HG02981 (cell line): Measurements from ENCODE around the gene RCOR2.

ENCODE experiments used
- ATAC-seq: cut with Tn5 transposase; IDR thresholded peaks from one replicate; pipeline ENCODE4 v1.9.1; 2021; ENCODE audit warnings: mild to moderate bottlenecking, moderate library complexity; ENCODE audit not compliant: unreplicated experiment

Gene RCOR2

DNA sequence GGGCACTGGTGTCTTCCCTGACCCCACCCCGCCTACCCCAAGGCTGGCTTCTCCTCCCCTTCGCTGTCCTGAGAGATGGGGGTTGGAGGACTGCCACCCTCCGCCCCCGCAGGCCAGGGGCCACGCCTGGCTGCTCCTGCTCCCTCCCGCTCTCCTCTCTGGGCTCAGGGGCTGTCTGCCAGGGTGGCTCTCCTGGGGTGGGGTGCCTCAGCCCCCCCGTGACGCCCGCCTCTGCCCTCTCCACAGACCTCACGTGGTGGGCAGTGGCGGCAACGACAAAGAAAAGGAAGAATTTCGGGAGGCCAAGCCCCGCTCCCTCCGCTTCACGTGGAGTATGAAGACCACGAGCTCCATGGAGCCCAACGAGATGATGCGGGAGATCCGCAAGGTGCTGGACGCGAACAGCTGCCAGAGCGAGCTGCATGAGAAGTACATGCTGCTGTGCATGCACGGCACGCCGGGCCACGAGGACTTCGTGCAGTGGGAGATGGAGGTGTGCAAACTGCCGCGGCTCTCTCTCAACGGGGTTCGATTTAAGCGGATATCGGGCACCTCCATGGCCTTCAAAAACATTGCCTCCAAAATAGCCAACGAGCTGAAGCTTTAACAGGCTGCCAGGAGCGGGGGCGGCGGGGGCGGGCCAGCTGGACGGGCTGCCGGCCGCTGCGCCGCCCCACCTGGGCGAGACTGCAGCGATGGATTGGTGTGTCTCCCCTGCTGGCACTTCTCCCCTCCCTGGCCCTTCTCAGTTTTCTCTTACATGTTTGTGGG, 8.1 kb downstream of the RCOR2 start:
- ATAC-seq, result no peak

GRCh38 chr11:63907808-63908530, 9.0 kb downstream of the RCOR2 start:
- no peak for ATAC-seq

GRCh38 chr11:63907063-63907462, 9.9 kb downstream of the RCOR2 start:
- no peak for ATAC-seq

GRCh38 chr11:63906585-63906984, 10.4 kb downstream of the RCOR2 start:
- ATAC-seq, result no peak

- no peak for ATAC-seq
These were observed 10.9 kb downstream of the RCOR2 start for GRCh38 chr11:63906087-63906486.

- ATAC-seq, result no peak
These were observed 11.8 kb downstream of the RCOR2 start for GRCh38 chr11:63905179-63905578.

DNA sequence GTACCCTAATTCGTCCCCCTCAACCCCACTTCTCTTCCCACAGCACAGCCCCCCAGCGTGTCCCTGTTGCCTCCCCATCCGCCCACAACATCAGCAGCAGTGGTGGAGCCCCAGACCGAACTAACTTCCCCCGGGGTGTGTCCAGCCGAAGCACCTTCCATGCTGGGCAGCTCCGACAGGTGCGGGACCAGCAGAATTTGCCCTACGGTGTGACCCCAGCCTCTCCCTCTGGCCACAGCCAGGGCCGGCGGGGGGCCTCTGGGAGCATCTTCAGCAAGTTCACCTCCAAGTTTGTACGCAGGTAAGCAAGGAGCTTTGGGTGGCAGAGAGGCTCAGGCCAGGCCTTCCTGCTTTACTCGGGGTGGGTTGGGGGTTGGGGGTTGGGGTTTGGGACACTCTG, 12.2 kb downstream of the RCOR2 start:
- ATAC-seq, result no peak

GRCh38 chr11:63903884-63904283, 13.1 kb downstream of the RCOR2 start:
- ATAC-seq, result no peak

- no peak for ATAC-seq
These were observed 15.3 kb downstream of the RCOR2 start for GRCh38 chr11:63901660-63902059.

GRCh38 chr11:63897459-63898146, 19.4 kb downstream of the RCOR2 start:
- ATAC-seq, result no peak

DNA sequence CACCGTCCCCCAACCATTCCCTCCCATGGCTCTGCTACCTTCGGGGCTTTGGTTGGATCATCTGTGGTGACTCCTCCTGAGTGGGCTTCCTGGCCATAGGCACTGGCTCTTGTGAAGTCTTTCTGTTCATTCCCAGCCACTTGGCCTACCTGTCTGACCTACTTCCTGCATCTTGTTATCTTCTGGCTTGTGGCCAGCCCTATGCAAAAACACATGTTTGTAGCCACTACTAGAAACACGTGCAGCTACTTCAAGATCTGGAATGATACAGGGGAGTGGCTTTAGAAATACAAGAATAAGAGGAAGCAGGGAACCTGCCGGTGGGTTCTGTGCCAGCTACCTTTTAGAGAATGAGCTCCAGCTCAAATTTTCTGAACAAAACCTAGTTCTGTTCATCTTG, 20.9 kb downstream of the RCOR2 start:
- ATAC-seq, result no peak

DNA sequence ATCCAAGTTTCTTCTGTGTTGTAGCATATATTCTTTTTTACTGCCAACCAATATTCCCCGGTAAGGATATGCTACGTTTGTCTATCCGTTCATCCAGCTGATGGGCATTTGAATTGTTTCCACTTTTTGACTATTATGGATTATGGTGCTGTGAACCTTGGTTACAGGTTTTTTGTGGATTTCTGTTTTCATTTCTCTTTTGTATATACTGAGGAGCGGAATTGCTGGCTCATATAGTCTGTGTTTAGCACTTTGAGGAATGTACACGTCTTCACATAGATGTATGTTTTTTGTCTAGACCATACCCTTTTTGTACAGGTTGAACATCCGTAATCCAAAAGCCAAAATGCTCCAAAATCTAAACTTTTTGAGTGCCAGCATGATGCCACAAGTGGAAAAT, 23.6 kb downstream of the RCOR2 start:
- no peak for ATAC-seq

DNA sequence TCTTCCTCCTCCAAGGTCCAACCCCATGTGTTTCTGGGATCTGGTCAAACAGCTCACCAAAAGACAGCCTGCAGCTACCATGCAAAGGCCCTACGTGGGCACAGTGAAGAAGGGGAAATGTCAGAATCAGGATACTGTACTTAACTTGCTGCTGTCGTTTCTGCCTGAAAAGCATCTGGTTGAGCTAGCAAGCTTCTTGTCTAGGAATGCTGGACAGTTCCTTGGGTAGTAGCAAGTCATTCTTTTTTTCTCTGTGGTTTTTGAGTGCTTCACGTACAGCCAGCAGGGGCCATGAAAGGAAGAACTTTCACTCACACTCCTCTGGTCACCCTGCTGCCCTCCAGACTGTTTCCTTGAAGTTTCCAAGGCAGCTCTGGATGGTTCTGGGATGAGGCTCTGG, 24.7 kb downstream of the RCOR2 start:
- no peak for ATAC-seq

GRCh38 chr11:63890368-63890767, 26.6 kb downstream of the RCOR2 start:
- ATAC-seq, result no peak

DNA sequence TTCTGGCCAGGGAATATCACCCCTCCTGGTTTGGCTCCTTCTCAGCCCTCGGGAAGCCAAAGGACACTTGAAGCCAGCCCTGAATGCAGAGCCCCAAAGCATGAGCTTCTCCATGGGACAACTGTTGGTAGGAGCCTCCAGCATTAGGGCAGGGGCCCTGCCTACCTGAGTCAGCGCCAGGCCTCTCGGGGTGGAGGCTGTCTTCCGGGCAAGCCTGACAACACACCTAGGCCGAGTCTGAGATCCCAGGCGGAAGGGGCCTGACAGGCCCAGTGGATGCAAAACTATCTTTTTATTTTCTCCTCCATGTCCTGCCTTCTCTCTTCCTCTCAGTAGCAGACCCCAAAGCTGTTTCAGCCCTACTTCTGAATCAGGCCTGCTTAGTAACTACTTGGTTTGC, 27.6 kb downstream of the RCOR2 start:
- no peak for ATAC-seq

GRCh38 chr11:63888170-63889086, 28.5 kb downstream of the RCOR2 start:
- ATAC-seq, result peak; percentile 47

DNA sequence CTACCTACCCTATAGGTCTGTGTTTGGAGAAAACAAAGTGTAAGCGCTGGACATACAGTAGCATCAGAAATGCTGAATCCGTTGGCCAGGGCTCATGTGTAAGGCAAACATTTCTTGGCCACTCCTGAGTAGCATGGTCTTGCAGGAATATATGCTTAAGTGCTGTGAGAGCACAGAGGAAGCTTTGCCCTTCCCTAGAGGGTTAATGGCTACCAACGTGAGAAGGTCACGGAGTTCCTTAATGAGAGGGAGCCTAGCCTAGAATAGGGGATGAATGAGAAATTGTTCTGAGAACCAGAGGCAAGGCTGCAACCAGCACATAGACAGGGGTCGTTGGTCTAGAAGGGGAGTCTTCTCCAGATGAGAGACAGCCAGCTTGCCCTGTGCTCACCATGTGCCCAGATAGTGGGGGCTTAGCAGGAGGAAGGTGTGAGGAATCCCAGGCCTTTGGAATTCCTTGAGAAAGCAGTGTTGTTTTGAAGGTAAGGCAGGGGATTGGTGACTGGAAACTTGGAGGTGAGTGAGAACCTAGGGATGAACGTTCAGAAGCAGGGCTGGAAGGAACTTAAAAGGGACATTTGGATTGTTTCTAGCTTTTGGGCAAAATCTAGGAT, 29.5 kb downstream of the RCOR2 start:
- ATAC-seq, result no peak

- no peak for ATAC-seq
These were observed 32.6 kb downstream of the RCOR2 start for GRCh38 chr11:63884196-63884932.

GRCh38 chr11:63883791-63884190, 33.2 kb downstream of the RCOR2 start:
- no peak for ATAC-seq
